ENCODE data around the gene FAM162A.

The FAM162A gene

GRCh38 chr3:122405015-122405414, 21.0 kb downstream of the FAM162A start:
- DNase-seq (ENCODE audit: insufficient read length) = no peak
- FAIRE-seq = peak; percentile 27
- no peak for TF ChIP-seq POLR2AphosphoS5 (IDR thresholded peaks at IDR 0.05; ENCODE audit: low read depth, low read length)
- no peak for TF ChIP-seq POLR2A (IDR thresholded peaks at IDR 0.05; ENCODE audit: low read depth, low read length)
- TF ChIP-seq TAF1 (IDR thresholded peaks at IDR 0.05; ENCODE audit: borderline replicate concordance, low read depth, low read length) = no peak

DNA sequence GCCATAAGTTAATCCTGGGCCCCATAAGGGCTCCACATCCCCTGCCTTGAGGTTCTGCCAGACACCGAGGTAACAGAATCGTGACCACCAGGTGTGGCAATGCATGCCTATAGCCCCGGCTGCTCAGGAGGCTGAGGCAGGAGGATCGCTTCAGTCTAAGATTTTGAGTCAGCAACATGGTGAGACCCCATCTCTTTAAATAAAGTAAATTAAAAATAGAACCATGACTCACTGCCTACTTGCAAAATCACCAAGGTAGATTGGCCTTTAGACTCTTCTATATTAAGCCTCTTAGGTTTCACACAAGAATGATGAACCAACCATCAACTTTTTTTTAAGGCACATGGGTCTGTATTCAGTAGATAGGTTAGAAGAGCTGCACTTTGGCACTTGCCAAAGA, 22.2 kb downstream of the FAM162A start:
- TF ChIP-seq POLR2A (IDR thresholded peaks at IDR 0.05; ENCODE audit: low read depth, low read length) (no peak), TAF1 (IDR thresholded peaks at IDR 0.05; ENCODE audit: borderline replicate concordance, low read depth, low read length) (no peak), POLR2AphosphoS5 (IDR thresholded peaks at IDR 0.05; ENCODE audit: low read depth, low read length) (no peak)
- DNase-seq (ENCODE audit: insufficient read length) (no peak), FAIRE-seq (no peak)

DNA sequence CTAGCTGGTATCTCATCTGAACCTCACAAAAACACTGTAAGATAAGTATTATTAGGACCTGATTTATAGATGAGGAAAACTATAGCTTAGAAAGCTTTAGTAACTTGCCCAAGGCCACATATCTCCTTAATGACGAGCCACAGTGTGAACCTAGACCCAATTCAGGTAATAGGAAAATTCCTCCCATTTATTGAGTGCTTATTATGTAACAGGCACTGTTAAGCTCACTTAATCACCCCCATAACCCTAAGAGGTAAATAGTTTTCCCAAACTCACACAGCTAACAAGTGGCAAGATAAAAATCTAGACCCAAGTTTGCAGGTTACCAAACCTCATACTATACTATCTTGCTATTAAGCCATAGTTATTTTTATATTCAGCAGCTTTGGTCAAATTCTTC, 24.0 kb downstream of the FAM162A start:
- DNase-seq (ENCODE audit: insufficient read length) (no peak), FAIRE-seq (no peak)
- TF ChIP-seq TAF1 (IDR thresholded peaks at IDR 0.05; ENCODE audit: borderline replicate concordance, low read depth, low read length) (no peak), POLR2A (IDR thresholded peaks at IDR 0.05; ENCODE audit: low read depth, low read length) (no peak), POLR2AphosphoS5 (IDR thresholded peaks at IDR 0.05; ENCODE audit: low read depth, low read length) (no peak)

GRCh38 chr3:122409446-122409845, 25.5 kb downstream of the FAM162A start:
- no peak for DNase-seq (ENCODE audit: insufficient read length)

DNA sequence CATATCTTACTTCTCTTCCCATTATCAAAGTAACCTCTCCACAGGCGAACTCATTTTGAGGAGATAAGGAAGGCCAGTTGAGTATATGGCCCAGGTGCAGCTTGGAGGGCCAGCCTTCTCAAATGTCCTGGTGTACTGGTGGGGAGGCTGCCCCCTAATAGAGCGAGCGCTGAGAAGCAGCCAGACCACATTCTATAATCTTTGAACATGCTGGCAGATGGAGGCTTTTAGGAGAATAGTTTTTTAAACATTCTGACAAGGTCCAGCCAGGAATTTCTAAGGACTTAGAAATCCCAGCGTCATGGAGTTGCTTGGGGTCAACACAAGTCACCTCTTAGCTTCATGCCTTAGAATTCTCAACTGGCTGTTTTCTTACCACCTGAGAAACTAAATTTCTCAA, 26.1 kb downstream of the FAM162A start:
- FAIRE-seq = no peak
- no peak for DNase-seq (ENCODE audit: insufficient read length)

More at GRCh38 chr3:122409446-122409845, 25.5 kb downstream of the FAM162A start:
- no peak for TF ChIP-seq POLR2A (IDR thresholded peaks at IDR 0.05; ENCODE audit: low read depth, low read length)
- TF ChIP-seq TAF1 (IDR thresholded peaks at IDR 0.05; ENCODE audit: borderline replicate concordance, low read depth, low read length) = no peak
- TF ChIP-seq POLR2AphosphoS5 (IDR thresholded peaks at IDR 0.05; ENCODE audit: low read depth, low read length) = no peak
- FAIRE-seq = no peak

DNA sequence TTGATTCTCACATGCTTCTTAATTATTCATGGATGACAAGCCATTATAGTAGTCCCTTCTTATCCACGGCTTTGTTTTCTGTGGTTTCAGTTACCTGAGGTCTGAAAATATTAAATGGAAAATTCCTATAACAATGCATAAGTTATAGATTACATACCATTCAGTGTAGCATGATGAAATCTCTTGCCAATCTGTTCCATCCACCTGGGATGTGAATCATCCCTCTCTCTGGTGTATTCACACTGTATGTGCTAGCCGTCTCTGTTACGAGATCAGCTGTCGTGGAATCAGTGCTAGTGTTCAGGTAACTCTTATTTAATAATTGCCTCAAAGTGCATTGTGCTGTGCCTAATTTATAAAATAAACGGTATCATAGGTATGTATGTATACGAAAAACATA, 26.7 kb downstream of the FAM162A start:
- DNase-seq (ENCODE audit: insufficient read length) (no peak), FAIRE-seq (no peak)
- TF ChIP-seq TAF1 (IDR thresholded peaks at IDR 0.05; ENCODE audit: borderline replicate concordance, low read depth, low read length) (no peak), POLR2AphosphoS5 (IDR thresholded peaks at IDR 0.05; ENCODE audit: low read depth, low read length) (no peak), POLR2A (IDR thresholded peaks at IDR 0.05; ENCODE audit: low read depth, low read length) (no peak)

More for the DNA sequence above, 26.1 kb downstream of the FAM162A start:
- TF ChIP-seq TAF1 (IDR thresholded peaks at IDR 0.05; ENCODE audit: borderline replicate concordance, low read depth, low read length) (no peak), POLR2AphosphoS5 (IDR thresholded peaks at IDR 0.05; ENCODE audit: low read depth, low read length) (no peak), POLR2A (IDR thresholded peaks at IDR 0.05; ENCODE audit: low read depth, low read length) (no peak)

DNA sequence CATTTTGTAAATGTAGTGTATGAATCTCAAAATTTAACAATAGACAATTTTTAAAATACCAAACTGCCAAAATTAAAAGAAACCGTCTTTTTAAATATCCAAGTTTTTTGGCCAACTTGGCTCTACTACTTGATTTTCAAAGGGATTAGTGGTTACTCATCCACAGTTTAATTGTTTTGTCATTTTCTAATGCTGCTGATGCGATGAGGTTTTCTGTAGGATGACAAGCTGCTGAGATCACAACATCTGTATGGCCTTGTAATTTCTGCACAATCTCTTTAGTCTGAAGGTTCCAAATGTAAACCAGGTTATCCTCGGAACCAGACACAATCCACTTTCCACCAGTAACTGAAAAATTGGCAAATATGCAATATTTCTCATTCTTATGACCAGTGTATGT, 30.4 kb downstream of the FAM162A start:
- FAIRE-seq = no peak
- no peak for TF ChIP-seq POLR2A (IDR thresholded peaks at IDR 0.05; ENCODE audit: low read depth, low read length)
- no peak for TF ChIP-seq TAF1 (IDR thresholded peaks at IDR 0.05; ENCODE audit: borderline replicate concordance, low read depth, low read length)
- no peak for TF ChIP-seq POLR2AphosphoS5 (IDR thresholded peaks at IDR 0.05; ENCODE audit: low read depth, low read length)
- DNase-seq (ENCODE audit: insufficient read length) = no peak

GRCh38 chr3:122415104-122415744, 31.2 kb downstream of the FAM162A start:
- TF ChIP-seq POLR2AphosphoS5 (IDR thresholded peaks at IDR 0.05; ENCODE audit: low read depth, low read length) = no peak
- no peak for TF ChIP-seq POLR2A (IDR thresholded peaks at IDR 0.05; ENCODE audit: low read depth, low read length)
- no peak for TF ChIP-seq TAF1 (IDR thresholded peaks at IDR 0.05; ENCODE audit: borderline replicate concordance, low read depth, low read length)
- DNase-seq (ENCODE audit: insufficient read length) = peak; percentile 35
- no peak for FAIRE-seq

- TF ChIP-seq TAF1 (IDR thresholded peaks at IDR 0.05; ENCODE audit: borderline replicate concordance, low read depth, low read length) = peak; percentile 73; the same call in 1 of the 2 replicates
- peak; percentile 96 for TF ChIP-seq POLR2AphosphoS5 (IDR thresholded peaks at IDR 0.05; ENCODE audit: low read depth, low read length)
- TF ChIP-seq POLR2A (IDR thresholded peaks at IDR 0.05; ENCODE audit: low read depth, low read length) = peak; percentile 93
- FAIRE-seq = peak; percentile 96
- DNase-seq (ENCODE audit: insufficient read length) = peak; percentile 78
These were observed 32.0 kb downstream of the FAM162A start, which contains the start of gene WDR5B for GRCh38 chr3:122415762-122416654. TSS of gene WDR5B (minus strand) at chr3:122416062. CDS start at chr3:122415528, 534 bp downstream.

- FAIRE-seq = no peak
- TF ChIP-seq POLR2A (IDR thresholded peaks at IDR 0.05; ENCODE audit: low read depth, low read length) (no peak), TAF1 (IDR thresholded peaks at IDR 0.05; ENCODE audit: borderline replicate concordance, low read depth, low read length) (no peak), POLR2AphosphoS5 (IDR thresholded peaks at IDR 0.05; ENCODE audit: low read depth, low read length) (no peak)
These were observed 33.0 kb downstream of the FAM162A start for GRCh38 chr3:122416966-122417365.

DNA sequence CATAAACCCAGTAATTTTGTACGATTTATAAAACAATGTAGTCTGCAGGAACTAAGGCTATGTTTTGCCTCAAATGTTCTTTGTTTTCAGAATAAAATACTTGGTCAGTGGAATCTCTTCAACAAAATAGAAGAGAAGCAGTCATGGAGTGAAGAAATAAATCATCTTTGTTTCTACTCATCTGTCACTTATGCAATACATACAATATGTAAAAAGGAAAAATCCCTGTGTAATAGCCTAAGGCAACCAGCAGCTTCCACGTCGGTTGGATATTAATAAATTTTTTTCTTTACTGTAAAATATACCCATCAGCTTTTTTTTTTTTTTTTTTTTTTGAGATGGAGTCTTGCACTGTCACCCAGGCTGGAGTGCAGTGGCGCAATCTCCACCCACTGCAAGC, 37.1 kb downstream of the FAM162A start:
- DNase-seq (ENCODE audit: insufficient read length) (no peak), FAIRE-seq (no peak)
- no peak for TF ChIP-seq POLR2A (IDR thresholded peaks at IDR 0.05; ENCODE audit: low read depth, low read length)
- no peak for TF ChIP-seq TAF1 (IDR thresholded peaks at IDR 0.05; ENCODE audit: borderline replicate concordance, low read depth, low read length)
- no peak for TF ChIP-seq POLR2AphosphoS5 (IDR thresholded peaks at IDR 0.05; ENCODE audit: low read depth, low read length)

More at GRCh38 chr3:122416966-122417365, 33.0 kb downstream of the FAM162A start:
- DNase-seq (ENCODE audit: insufficient read length) = no peak

Measured in GM12892 (cell line).